K562 (cell line): ENCODE measurements around the gene NPFF. TPM values are rescaled to one million over a fixed set of nuclear protein-coding genes. Genes with fewer than 3 reads are reported as not detected.

Experiments used
- ATF4 ChIP-seq: fragments of 450-650 bp; formaldehyde crosslinking; IDR thresholded peaks from 2 replicates; pipeline ENCODE4 v1.4.0; 2022; ENCODE audit warnings: mild to moderate bottlenecking, moderate library complexity
- CBFA2T2 ChIP-seq: fragments of 450-650 bp; conservative IDR thresholded peaks from 2 replicates; pipeline ENCODE4 v1.6.1; 2017; ENCODE audit warnings: mild to moderate bottlenecking
- CBX8 ChIP-seq: fragments of 200-600 bp; sonication (generic); IDR thresholded peaks from 2 replicates; pipeline ENCODE4 v1.6.1; 2012; ENCODE audit warnings: borderline replicate concordance, mixed run types, low read depth, mild to moderate bottlenecking, moderate library complexity, mixed read lengths, low read length, control low read depth, inconsistent platforms; ENCODE audit not compliant: poor library complexity, severe bottlenecking; ENCODE audit errors: extremely low read depth
- GTF2A2 ChIP-seq: IDR thresholded peaks from 2 replicates; pipeline ENCODE4 v1.6.1; 2016; ENCODE audit warnings: mild to moderate bottlenecking, missing genetic modification characterization, missing compliant biosample characterization
- HIVEP1 ChIP-seq: fragments of 250-450 bp; sonication (Bioruptor Pico); IDR thresholded peaks from 2 replicates; pipeline ENCODE4 v1.4.0; 2020; ENCODE audit warnings: mild to moderate bottlenecking
- MECOM ChIP-seq: fragments of 250-450 bp; sonication (Bioruptor Pico); IDR thresholded peaks from 2 replicates; pipeline ENCODE4 v1.8.0; 2022; ENCODE audit warnings: inconsistent platforms
- NR3C1 ChIP-seq: sonication (generic); formaldehyde crosslinking; IDR thresholded peaks from 2 replicates; pipeline ENCODE4 v1.8.1; 2022; ENCODE audit warnings: missing genetic modification reagents
- U2AF2 ChIP-seq: fragments of 200-400 bp; formaldehyde crosslinking; optimal IDR thresholded peaks from 2 replicates; pipeline ENCODE3; 2017; ENCODE audit warnings: low read depth, mild to moderate bottlenecking, low read length
- polyA plus RNA-seq, 8 experiments: library from polyadenylated mRNA; depleted of rRNA in 4 of 8; stranded (reverse) in 5 of 8; unstranded in 3 of 8; fragments of >200 nt; fragmentation: Nextera tagmentation in 2 of 8; fragmentation: Illumina TruSeq in 1 of 8; extraction: Ambion mirVana in 2 of 8; extraction: Trizol in 1 of 8; gene quantifications; 2 replicates each; pipeline versions ENCODE4 v1.2.1 to v1.2.3, GENCODE V29; 2011 to 2014; ENCODE audit warnings: inconsistent platforms in 1 of 8, missing spikeins in 1 of 8
- total RNA-seq, 7 experiments: library from RNA; depleted of rRNA in 6 of 7; stranded (reverse); fragments of >200 nt in 6 of 7; fragmentation: Illumina TruSeq in 2 of 7; extraction: Trizol in 2 of 7; gene quantifications; 2 replicates each; pipeline versions ENCODE4 v1.2.1 to v1.2.3, GENCODE V29; 2011 to 2021; ENCODE audit warnings: low replicate concordance in 1 of 7
- TF ChIP-seq, protein P1 (sequence below), 2 experiments: fragments of 450-650 bp; formaldehyde crosslinking in 1 of 2; IDR thresholded peaks; 2 replicates each; pipeline versions ENCODE4 v1.4.0 to v1.6.1; 2014 to 2020; ENCODE audit warnings: mild to moderate bottlenecking in 2 of 2, borderline replicate concordance in 1 of 2, low read depth in 1 of 2
- TF ChIP-seq, protein P2 (sequence below): fragments of 450-650 bp; conservative IDR thresholded peaks from 2 replicates; pipeline ENCODE4 v1.6.1; 2016; ENCODE audit warnings: missing genetic modification characterization, low read depth, mild to moderate bottlenecking, control low read depth, missing compliant biosample characterization
- TF ChIP-seq, protein P3 (sequence below), 2 experiments: fragments of 450-650 bp in 1 of 2; sonication (generic) in 1 of 2; formaldehyde crosslinking in 1 of 2; IDR thresholded peaks in 1 of 2; conservative IDR thresholded peaks in 1 of 2; 2 replicates each; pipeline versions ENCODE4 v1.6.1 to v1.8.1; 2016 to 2023; ENCODE audit warnings: mild to moderate bottlenecking in 2 of 2, moderate library complexity in 2 of 2, inconsistent platforms in 1 of 2, missing genetic modification reagents in 1 of 2
- TF ChIP-seq, protein P4 (sequence below): fragments of 200-800 bp; sonication (Bioruptor generic); IDR thresholded peaks from 2 replicates; pipeline ENCODE4 v1.6.1; 2017; ENCODE audit warnings: missing genetic modification characterization, missing compliant biosample characterization

NPFF gene
- total and polyA plus RNA-seq, 9 of the 15 experiments (the other 6 are each of a cell fraction or from before 2014, with no cell fraction given) = 0.15 to 1.2 (median 0.55) TPM; not detected in 6

- TF ChIP-seq, protein P1, sequence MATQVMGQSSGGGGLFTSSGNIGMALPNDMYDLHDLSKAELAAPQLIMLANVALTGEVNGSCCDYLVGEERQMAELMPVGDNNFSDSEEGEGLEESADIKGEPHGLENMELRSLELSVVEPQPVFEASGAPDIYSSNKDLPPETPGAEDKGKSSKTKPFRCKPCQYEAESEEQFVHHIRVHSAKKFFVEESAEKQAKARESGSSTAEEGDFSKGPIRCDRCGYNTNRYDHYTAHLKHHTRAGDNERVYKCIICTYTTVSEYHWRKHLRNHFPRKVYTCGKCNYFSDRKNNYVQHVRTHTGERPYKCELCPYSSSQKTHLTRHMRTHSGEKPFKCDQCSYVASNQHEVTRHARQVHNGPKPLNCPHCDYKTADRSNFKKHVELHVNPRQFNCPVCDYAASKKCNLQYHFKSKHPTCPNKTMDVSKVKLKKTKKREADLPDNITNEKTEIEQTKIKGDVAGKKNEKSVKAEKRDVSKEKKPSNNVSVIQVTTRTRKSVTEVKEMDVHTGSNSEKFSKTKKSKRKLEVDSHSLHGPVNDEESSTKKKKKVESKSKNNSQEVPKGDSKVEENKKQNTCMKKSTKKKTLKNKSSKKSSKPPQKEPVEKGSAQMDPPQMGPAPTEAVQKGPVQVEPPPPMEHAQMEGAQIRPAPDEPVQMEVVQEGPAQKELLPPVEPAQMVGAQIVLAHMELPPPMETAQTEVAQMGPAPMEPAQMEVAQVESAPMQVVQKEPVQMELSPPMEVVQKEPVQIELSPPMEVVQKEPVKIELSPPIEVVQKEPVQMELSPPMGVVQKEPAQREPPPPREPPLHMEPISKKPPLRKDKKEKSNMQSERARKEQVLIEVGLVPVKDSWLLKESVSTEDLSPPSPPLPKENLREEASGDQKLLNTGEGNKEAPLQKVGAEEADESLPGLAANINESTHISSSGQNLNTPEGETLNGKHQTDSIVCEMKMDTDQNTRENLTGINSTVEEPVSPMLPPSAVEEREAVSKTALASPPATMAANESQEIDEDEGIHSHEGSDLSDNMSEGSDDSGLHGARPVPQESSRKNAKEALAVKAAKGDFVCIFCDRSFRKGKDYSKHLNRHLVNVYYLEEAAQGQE (IDR thresholded peaks at IDR 0.05; ENCODE audit: borderline replicate concordance) = no peak
- TF ChIP-seq, protein P1 (CRISPR knock-in tag; IDR thresholded peaks at IDR 0.05; ENCODE audit: low read depth) = no peak
- TF ChIP-seq, protein P2, sequence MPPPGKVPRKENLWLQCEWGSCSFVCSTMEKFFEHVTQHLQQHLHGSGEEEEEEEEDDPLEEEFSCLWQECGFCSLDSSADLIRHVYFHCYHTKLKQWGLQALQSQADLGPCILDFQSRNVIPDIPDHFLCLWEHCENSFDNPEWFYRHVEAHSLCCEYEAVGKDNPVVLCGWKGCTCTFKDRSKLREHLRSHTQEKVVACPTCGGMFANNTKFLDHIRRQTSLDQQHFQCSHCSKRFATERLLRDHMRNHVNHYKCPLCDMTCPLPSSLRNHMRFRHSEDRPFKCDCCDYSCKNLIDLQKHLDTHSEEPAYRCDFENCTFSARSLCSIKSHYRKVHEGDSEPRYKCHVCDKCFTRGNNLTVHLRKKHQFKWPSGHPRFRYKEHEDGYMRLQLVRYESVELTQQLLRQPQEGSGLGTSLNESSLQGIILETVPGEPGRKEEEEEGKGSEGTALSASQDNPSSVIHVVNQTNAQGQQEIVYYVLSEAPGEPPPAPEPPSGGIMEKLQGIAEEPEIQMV (tag) = no peak
- TF ChIP-seq, protein P3, sequence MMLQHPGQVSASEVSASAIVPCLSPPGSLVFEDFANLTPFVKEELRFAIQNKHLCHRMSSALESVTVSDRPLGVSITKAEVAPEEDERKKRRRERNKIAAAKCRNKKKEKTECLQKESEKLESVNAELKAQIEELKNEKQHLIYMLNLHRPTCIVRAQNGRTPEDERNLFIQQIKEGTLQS (IDR thresholded peaks at IDR 0.05) = no peak
- TF ChIP-seq, protein P3 (CRISPR knock-in tag; conservative IDR thresholded peaks at IDR 0.05) = no peak
- TF ChIP-seq U2AF2 = no peak
- TF ChIP-seq HIVEP1 (CRISPR knock-in tag) = no peak
- TF ChIP-seq NR3C1 (CRISPR knock-in tag) = no peak
- TF ChIP-seq GTF2A2 (tag) = no peak
- TF ChIP-seq CBX8 = no peak
- TF ChIP-seq CBFA2T2 = no peak
- TF ChIP-seq, protein P4, sequence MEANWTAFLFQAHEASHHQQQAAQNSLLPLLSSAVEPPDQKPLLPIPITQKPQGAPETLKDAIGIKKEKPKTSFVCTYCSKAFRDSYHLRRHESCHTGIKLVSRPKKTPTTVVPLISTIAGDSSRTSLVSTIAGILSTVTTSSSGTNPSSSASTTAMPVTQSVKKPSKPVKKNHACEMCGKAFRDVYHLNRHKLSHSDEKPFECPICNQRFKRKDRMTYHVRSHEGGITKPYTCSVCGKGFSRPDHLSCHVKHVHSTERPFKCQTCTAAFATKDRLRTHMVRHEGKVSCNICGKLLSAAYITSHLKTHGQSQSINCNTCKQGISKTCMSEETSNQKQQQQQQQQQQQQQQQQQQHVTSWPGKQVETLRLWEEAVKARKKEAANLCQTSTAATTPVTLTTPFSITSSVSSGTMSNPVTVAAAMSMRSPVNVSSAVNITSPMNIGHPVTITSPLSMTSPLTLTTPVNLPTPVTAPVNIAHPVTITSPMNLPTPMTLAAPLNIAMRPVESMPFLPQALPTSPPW (CRISPR knock-in tag) = peak; percentile 93
- TF ChIP-seq MECOM (CRISPR knock-in tag) = no peak
- no peak for TF ChIP-seq ATF4 (CRISPR knock-in tag)
Measured at GRCh38 chr12:53499266-53500141, 7.8 kb downstream of the NPFF start, which contains the start of gene MAP3K12 (continued).
